Measurements from ENCODE around the gene GLP1R.

GLP1R gene

DNA sequence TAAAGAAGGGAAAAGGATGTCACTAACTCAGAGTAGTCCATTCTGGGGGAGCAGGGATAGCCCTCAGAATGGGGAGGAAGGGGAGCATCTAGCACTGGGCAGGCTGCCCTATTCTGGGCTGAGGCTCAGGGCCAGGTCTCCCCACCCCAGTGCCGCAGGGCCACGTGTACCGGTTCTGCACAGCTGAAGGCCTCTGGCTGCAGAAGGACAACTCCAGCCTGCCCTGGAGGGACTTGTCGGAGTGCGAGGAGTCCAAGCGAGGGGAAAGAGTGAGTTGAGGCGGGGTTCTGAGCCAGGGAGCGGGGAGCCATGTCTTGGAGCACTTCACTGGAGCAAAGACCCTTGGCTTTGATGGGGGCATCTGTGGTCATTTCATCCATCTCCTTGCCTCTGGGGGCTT is 17.0 kb downstream of the GLP1R start:
- no peak for DNase-seq

DNA sequence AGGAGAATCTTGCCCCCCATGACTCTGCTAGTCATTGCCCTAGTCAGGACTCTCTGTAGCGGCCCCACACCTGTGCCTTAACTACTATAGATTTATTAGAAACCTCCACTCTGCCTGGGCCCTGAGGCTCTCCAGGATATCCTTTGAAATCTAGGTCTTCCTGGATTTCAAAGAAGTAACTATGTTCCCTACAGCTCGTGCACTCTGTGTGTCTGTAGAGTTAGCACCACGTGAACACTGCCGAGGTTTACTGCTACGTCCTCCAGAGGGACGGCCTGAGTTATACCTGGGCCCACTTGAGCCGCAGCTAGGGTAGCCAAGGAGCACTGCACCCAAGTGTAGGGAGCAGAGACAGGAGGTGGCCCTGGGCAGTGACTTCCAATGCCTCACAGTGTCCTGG is 19.8 kb downstream of the GLP1R start:
- no peak for DNase-seq

DNA sequence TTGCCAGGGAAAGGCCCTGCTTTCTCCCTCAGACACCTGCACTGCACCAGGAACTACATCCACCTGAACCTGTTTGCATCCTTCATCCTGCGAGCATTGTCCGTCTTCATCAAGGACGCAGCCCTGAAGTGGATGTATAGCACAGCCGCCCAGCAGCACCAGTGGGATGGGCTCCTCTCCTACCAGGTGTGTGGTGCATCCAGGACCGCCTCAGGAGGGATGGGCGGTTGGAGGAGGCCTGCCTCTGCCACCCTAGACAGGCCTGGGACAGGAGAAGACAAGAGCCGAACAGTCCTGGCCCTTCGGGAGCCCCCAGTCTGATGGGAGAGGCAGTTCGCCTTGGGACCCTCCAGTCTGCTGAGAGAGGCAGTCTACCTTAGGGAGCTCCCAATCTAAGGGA is 24.2 kb downstream of the GLP1R start:
- DNase-seq = no peak

DNA sequence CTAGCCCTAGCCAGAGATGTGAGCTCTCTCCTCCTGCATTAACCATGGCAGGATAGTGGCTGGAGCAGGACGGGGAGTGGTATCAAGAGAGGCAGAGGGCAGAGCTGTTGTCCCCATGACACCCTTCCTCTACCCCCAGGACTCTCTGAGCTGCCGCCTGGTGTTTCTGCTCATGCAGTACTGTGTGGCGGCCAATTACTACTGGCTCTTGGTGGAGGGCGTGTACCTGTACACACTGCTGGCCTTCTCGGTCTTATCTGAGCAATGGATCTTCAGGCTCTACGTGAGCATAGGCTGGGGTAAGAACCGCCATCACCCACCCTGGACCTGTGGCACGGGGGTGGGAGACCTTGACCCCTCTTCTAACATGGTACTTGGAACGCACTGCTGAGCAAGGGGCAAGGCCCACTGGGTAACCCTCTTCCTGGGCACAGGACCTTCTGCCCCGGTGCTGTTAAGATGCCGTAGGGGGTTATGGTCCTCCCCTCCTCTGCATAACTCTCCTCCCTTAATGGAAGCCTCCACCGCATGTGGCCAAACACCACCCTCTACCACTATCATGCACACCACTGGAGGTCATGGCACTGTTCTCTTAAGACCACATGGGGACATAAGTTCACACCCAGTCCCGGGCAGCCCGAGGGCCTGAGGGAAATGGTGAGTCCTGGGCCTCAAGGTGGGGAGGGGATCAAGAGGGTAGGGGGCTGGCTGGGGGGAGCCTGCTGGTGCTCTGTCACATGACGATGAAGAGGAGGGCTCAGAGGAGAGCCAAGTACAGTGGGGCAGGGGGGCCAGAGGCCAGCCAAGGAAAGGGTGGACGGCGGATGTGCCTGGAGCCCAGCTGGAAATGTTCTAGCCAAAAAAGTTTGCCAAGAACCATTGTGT is 25.1 kb downstream of the GLP1R start:
- no peak for DNase-seq

DNA sequence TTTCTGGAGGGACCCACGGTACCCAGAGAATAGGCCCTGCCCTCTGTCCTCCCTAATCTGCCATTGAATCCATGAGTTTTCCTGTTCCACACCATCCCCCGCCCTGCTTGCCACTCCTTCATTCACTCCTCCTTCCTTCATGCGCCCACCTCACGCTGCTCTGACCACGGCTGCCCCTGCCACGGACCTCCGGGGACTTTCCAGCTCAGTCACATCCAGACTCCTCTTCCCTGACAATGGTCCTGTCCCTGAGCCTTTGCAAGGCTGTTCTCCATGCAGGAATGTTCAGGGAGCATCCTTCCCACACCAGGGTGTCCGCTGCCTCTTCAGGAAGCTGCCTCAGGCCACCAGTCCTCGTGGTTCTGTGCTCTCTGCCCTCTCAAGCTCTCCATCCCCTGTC is 25.9 kb downstream of the GLP1R start:
- DNase-seq = no peak

DNA sequence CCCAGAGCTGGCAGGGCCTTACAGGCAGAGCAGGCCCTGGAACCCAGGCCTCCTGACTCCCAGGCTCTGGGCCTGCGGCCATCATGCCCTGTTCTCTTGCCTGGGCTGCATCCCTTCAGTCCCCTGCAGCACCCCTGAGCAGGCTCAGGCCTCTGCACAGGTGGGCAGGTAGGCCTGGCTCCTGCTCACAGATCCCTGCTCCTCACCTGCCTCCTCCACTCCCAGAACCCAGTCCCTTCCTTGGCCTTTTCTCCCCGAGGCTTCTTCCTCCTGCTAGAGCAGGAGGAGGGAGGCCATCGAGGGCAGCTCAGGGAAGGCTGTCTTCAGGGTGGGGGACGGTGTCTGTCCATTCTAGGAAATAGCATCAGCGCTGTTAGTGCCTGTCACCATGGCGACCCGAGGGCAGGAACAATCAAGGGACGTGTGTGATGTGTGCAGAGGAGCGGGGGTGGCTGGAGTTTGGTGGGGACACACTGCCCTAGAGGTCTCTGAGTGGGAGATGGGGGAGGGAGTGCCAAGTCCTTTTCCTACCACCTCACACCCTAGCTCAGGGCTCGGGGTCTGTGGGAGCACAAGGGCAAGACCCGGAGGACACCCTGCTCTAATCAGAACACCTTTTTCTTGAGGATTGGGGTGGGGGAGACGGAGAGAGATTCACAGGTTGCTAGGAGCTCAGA is 26.6 kb downstream of the GLP1R start:
- DNase-seq = no peak

DNA sequence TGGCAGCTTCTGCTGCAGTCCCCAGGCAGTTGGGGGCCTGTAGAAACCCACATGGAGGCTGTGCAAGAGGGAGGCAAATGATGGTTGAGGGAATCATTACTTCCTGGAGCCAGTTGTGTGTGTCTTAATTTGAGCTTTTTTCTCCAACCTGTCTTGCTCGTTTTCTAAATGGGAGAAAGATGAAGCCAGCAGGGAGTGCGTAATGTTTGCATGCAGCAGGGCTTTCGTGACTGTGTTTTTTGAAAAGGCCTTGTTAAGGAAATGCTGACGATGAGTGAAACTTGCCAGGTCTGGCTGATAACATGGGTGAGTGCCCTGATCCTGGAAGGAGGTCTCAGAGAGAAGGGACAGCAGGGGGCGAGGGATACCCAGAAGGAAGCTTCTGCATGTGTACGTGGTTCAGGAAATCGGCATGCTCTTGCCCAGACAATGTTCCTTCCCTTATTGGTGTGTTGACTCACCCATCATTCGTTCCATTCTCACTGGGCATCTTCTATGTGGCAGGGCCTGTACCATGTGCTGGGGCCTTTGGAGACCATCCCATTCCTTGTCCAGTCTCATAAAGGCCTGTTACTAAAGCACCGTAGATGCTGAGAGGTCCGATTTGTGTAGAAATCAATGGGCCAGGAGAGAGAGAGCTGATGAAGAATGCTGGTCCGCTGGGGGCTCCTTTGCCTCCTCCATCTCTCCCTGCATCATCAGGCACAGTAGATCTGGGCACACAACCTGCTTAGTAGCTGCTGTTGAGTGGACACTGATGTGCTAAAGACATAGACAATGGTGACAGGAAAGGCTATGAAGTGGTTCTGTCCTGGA is 27.4 kb downstream of the GLP1R start:
- no peak for DNase-seq

DNA sequence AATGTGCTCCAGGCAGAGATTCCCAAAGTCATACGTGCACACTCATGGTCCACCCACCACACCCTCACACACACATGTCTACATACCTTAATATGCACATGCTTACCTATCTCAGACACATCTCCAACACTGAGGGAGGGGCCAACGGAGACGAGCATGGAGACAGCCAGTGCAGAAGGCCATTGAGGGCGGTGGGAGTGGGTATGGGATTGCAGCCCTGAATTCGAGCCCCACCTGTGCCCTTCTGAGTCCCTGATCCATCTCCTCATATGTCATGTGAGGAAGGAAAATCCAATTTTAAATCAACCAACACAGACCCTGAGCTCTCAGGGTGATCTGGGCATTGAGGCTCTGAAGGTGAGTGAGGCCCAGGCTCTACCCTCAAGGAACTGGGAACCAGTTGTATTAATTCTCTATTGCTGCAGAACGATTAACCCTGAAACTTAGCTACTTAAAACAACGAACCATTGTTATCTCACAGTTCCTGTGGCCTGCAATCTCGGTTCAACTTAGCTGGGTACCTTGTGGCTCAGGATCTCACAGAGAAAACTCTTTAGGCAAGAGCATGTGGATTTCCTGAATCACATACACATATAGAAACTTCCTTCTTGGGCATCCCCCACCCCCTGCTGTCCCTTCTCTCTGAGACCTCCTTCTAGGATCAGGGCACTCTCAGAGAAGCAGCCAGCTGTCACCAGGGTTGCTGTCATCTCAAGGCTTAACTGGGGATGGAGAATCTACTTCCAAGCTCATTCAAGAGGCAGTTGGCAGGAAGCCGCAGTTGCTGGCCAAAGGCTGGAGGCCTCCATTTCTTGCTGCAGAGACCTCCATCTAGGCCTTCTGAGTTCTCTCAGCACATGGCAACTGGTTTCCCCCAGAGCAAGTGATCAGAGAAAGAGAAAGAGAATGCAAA is 28.3 kb downstream of the GLP1R start:
- peak; percentile 71 for DNase-seq

DNA sequence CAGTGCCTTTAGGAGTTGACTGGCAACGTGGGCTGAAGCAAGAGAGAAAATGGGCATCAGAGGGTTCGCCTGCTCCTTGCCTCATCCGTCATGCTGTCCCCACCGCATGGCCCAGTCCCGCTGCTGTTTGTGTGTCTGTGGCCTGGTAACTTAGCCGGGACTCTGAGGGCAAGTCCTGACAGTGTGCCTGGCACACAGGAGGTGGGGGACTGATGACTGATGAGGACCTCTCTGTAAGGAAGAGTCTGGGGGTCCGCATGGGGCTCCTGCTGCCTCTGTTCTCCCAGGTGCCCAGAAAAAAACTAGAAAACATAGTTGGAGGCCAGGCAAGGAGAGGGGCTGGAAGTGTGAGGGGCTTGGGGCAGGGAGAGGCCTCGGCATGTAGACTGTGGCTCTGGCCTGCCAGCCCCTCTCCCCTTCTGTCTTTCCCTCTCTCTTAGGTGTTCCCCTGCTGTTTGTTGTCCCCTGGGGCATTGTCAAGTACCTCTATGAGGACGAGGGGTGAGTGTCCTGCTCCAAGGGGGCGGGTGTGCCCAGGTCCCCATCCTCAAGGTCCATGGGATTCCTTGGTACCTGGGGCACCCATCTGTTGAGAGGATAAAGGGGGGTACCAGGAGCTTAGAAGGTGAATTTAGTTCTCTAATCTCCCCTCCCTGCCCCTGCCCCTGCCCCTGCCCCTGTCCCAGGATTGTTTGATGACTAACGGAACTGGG is 29.5 kb downstream of the GLP1R start:
- no peak for DNase-seq

DNA sequence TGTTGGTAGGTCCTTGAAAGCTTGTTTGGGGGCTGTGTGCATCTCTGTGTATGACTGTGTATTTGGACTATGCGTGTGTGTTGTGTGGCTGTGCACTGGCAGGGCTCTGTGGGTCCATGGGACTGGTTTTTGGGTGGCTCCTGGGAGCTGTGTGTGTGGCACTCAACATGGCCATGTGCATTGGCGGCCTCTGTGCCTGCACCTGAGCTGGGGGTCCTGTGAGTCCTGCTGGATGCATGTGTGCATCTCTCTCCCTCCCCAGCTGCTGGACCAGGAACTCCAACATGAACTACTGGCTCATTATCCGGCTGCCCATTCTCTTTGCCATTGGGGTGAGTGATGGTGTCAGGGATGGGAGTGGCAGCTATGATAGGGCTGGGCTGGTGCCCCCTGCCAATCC is 30.1 kb downstream of the GLP1R start:
- DNase-seq = no peak

DNA sequence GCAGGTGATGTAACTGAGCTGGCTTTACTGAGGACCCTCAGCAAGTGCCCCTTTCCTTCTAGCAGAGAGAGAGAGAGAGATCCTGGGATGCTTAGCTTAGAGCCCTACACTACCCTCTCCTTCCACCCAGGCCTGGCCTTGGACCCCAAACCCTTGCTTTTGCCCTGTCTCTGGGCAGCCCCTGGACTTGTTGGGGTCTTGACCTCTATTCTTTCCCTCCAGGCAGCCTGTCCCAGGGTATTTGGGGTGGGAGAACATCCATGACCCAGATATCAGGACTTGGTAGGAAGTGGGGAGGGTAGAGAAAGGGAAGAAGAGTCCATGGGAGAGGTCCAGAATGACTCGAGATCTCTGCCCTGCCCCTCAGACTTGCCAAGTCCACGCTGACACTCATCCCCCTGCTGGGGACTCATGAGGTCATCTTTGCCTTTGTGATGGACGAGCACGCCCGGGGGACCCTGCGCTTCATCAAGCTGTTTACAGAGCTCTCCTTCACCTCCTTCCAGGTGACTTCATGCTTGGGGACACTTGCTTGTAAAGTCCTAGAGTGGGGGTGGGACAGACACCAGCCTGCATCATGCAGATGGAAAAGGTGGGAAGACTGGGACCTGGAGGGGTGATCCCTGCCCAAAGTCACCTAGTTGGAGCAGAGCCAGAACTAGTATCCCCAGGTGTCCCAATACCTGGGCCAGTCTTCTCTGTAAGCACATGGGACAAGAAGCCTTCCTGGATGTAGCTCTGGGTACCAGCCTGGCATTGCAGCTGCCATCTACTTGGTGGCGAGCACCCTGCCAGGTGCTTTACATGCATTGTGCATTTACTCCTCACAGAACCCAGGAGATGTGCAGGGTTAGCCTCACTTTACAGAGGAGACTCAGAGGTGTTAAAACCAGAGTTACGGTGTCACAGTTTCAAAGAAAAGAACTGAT is 30.9 kb downstream of the GLP1R start:
- no peak for DNase-seq

DNA sequence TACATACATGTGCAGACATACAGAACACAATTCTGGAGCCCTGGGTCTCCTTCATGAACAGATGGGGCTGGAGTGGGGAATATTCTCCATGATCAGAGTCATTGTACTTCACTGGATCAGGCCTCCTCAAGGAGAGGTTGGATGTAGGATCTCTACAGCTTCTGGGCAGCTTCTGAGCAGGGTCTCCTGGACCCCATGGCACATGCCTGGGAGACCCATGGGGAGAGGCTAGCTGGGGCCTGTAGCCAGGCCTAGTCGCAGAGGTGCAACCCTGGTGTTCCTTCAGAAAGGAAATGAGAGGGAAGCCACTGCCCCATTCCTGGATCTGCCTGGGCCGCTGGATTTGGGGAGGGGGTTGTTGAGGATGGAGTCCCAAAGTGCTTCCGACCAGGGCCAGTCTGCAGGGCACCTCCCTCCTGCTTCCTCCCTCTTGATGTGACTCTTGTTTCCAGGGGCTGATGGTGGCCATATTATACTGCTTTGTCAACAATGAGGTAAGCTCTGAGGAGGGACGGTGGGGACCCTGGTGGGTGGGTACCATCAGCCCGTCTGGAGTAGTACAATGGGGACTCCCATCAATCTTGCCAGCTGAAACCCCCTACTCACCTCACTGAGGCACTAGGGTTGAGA is 31.8 kb downstream of the GLP1R start:
- no peak for DNase-seq

DNA sequence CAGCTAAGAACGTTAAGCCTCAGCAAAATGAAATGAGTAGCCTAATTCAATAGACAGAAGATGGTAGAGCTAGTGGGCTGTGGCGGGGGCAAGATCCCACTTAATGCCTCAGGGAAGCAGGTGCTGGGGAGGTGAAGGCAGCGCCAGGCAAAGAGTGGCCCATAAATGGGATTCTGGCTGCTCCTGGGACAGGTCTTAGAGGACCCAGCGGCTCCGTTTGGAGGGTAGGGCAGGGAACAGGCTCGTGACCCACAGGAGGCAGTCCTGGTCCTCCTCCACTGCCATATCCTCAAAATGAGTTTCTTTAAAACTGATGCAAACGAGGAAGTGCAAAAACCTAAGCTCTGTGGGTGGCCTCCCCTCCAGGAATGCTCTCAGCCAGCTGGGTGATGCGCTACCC is 33.7 kb downstream of the GLP1R start:
- DNase-seq = peak; percentile 42

DNA sequence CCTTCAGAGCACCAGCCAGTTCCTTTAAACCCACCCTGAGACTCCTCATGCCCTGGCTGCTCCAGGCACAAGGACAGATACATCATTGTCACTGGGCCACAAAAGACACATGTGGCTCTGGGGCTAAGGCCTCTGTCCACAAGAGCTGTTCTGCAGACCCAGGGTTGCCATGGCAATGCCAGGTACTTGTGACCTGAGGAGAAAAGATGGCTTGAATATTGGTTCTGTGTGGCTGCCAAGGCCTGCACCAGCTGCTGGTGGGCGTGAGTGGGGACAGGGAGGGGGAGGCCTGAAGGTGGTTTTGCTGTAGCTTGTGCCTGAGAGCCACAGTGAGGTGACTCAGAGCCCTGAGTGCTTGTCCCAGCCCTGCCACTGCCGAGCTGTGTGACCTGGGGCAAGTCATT is 34.7 kb downstream of the GLP1R start:
- no peak for DNase-seq

DNA sequence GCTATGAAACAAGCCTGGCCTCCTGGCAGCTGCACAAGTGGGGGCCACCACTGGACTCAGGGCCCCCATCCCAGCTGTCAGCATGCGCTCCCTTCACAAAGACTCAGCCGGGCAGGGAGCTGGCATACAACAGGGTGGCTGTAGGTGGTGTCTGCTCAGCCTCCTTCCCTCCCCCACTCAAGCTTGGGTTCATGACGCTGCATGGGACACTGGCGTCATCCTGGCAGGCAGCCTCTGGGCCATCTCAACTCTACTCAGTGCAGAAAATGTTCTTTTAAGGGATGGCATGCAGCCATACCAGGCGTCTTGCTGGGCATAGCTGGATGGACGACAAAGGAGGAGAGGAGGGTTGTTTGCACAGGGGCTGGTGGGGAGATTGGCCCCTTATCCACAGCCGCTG is 35.9 kb downstream of the GLP1R start:
- DNase-seq = no peak

DNA sequence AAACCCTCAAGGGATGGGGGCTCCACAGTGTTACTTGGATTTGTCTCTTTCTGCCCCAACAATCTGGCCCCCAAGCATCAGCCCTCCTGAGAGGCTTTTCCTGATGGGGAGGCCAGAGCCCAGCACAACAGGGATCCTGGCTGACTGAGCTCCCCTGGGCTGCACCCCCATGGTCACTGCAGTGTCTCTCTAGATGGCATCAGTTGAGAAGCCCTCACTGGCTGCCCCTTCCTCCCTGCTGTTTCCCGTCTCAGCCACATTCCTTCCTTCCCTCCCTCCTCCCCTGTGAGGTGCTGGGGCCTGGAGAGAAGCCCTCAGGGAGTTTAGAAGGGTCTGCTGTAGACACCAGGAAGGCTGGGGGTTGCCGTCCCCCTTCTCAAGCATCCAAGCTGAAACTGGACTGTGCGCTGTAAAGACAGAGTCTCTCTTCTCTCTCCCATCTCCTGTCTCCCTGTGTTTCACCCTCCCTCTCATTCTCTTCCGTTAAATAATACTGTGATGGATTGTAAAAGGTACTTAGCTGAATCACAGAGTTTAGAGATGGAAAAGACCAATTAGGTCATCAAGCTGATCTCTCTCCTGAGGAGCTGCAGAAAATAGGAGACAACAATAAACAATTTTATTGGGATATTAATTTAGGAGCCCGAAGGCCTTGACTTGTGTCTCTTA is 36.7 kb downstream of the GLP1R start:
- DNase-seq = no peak

DNA sequence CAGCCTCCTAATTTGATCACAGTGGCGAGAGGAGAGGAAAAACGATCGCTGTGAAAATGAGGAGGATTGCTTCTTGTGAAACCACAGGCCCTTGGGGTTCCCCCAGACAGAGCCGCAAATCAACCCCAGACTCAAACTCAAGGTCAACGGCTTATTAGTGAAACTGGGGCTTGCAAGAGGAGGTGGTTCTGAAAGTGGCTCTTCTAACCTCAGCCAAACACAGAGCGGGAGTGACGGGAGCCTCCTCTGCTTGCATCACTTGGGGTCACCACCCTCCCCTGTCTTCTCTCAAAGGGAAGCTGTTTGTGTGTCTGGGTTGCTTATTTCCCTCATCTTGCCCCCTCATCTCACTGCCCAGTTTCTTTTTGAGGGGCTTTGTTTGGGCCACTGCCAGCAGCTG is 37.7 kb downstream of the GLP1R start:
- no peak for DNase-seq

DNA sequence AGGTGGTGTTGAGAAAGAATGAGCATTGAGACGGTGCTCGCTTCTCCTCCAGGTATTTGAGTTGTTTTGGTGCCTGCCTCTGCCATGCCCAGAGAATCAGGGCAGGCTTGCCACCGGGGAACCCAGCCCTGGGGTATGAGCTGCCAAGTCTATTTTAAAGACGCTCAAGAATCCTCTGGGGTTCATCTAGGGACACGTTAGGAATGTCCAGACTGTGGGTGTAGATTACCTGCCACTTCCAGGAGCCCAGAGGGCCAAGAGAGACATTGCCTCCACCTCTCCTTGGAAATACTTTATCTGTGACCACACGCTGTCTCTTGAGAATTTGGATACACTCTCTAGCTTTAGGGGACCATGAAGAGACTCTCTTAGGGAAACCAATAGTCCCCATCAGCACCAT is 38.1 kb downstream of the GLP1R start:
- DNase-seq = no peak

DNA sequence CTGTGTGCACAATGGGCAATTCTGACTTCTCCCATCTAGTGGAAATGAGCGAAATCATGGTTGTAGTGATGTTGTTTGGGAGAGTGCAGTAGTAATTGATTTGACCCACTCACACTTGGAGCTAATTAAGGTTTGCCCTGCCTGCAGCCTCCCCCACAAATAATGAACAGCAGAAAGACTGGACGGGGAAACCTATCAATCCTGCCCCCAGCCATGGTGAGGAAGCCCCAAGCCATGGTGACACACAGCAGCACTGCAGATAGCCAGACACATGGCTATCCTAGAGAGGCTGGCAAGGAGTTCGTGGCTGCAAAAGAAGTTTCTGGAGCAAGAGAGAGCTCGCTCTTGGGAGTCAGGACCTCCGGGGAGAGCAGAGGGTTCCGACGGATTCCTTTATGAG is 38.6 kb downstream of the GLP1R start:
- no peak for DNase-seq

DNA sequence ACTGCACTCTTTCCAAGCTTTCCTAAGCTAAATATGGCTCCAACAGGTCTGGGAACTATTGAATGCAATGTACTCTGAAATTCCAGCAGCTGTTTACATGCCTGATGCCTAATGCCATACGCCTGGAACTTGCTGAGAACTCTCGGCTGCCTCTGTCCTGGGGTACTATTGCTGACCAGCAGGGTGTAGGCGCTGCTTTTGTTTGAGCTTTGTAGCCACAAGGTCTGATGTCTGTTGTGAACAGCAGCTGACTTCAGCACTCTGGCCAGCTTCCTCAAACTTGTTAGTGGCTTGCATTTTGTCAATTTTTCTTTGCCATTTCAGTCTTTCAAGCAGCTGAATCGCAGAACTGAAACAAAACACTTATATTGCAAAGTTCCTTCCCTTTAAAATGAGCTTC is 39.8 kb downstream of the GLP1R start:
- DNase-seq = peak; percentile 19

Data from NCI-H82 (cell line).